NCI-H1694 (cell line): ENCODE data around the gene AK8.

Experiments
- DNase-seq: peaks from one replicate; lab custom pipeline; 2025; lab: John Stamatoyannopoulos, UW

Gene AK8

DNA sequence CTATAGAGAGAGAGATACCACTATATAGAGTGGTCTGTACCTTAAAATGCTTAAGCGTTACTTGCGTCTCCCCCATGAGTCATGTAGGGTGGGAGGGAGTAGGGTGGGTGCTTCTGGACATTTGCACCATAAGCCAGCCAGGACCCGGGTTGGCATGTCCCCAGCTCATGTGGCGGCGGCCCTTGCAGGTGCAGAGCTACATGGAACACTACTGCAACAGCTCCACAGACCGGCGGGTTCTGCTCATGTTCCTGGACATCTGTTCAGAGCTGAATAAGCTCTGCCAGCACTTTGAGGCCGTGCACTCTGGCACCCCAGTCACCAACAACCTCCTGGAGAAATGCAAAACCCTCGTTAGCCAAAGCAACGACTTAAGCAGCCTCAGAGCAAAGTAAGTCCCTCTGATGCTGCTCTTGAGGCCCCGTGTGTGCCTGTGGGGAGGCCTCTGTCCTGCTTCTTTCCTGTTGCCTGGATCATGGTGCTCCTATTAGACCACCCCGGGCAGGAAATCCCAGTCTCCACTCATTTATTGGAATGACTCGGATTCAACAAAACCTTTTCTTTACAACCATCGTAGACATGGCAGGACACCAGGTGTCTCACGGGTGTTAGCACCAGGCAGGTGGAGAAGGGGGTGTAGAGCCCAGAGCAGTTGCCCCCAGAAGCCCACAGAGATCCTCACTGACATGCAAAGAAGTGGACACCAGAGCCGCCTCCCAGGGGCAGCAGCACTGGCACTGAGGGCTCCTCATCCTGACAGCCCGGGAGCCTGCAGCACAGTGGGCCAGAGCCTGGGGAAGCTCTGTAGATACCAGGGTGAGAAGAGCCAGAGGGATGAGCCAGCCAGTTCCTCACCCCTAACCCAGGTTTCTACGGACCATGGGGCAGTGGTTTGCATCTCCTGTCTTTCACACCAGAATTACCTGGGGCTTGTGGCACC is 9.4 kb upstream of the AK8 start:
- DNase-seq = no peak

DNA sequence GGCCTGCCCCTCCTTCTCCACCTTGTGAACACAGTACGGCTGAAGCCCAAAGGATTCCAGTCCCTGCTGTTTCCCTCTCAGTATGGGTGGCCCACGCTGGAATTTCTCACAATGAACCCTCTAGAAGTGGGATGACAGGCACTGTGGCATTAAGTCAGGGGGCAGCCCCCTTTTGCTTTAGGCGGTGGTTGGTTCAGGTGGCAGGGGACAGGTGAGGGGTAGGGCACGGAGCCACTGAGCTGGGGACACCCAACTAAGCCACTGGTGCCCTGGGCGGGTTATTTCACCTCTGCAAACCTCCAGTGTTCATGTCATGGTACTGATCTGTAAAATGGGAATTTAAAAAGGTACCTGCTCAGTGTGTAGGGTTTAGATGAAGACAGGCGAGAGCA is 8.2 kb upstream of the AK8 start:
- no peak for DNase-seq

DNA sequence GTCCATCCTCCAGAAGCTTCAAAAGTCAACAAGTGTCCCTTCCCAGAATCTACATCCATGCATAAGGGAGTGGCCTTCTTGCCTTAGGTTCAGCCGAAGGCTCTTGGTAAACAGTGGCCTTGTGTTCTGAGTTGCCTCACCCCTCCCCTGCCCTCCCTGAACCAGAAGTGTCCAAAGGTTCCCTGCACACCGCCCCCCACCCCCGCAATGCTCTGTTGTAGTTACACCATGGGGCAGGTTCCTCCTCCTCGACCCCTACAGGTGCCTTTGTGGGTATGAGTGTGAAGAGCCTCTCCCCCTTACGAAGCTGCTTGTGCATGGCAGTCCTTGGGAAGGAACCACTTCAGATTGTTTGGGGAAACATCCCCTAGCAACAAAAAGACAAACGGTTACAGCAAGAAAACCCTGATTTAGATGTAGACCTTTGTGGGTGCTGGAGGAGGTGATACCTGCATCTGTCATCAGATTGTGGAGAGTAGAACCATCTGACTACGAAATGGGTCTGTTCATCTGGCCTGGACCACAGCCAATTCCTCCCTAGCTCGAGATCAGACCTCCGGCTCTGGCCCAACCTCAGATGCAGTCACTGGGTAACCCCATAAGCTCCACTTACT is 7.7 kb upstream of the AK8 start:
- DNase-seq = no peak

DNA sequence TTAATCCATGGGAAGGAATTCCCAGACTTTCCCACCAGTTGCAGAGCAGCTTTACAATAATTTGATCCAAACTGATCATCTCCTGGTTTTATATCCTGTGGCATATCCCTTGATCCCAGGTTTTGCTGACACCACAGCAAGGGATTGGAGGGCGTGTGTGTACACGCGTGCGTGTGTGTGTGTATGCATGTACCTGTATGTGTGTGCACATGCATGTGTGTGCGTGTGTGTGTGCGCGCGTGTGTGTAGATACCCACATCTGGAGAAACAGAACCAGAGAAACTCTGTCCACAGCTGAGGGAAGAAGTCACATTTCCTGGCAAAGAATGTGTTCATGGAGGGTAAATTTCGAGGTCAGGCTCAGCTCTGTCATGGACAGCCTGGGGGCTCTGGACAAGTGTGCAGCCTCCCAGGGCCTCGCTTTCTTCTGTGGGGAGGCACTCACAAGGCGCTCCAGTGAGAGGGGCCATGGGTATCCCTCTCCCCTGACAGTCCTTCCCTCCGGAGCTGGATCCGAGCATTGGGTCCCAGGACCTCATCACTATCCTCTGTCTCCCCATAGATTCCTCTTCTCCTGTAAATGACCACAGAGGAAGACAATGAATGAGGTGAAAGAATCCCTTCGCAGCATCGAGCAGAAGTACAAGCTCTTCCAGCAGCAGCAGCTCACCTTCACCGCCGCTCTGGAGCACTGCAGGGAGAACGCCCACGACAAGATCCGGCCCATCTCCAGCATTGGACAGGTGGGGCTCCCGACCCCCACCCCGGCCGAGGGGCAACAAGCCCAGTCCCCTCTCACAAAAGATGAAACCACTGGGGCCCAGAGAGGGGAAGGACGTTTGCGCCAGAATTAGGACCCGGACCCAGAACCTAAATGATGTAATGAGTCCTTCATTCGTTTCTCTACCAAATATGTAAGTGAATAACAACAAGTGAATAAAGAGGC is 5.5 kb upstream of the AK8 start:
- no peak for DNase-seq

DNA sequence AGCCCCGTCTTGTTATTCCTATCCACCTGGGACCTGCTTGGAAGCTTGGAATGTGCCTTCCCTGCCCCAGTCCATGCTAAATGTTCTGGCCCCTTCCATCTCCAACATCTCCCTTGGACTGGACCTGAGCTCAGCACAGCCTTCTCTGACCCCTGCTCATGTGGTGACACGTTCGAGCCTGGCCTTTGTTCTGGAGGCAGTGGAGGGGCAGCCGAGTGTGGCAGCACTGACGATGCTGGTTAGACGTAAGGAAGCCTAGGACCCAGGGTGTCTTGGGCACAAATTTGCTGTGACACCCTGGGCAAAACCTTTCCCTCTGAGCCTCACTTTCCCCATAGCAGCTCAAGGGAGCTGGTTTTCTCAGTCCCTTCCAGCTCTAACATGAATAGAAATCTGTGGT is 4.5 kb upstream of the AK8 start:
- no peak for DNase-seq

DNA sequence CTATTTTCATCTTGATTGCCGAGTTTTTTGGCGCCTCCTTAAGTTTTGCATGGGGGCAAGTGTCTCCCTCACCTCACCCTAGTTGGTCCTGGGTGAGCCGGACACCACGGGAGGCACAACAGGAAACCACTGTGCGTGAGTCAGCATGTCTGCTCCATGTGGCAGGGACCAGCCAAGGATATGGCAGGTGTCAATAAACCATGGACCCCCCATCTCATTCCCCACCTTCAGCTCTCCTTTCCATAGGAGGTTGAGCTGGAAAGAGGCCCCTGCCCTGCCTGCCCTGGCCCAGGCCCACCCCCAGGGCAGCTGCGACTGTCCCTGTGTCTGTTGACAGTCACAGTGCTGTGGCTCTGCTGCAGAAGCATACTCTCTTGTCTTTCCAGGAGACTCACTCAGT is 3.7 kb upstream of the AK8 start:
- no peak for DNase-seq

GRCh38 chr9:132880324-132880661 is 2.2 kb upstream of the AK8 start:
- DNase-seq = no peak

- no peak for DNase-seq
Observed at GRCh38 chr9:132879457-132880323, 1.6 kb upstream of the AK8 start.

GRCh38 chr9:132878695-132879456 is 792 bp upstream of the AK8 start, which contains the start of gene SPACA9:
Gene SPACA9 (plus strand): TSS chr9:132878898. CDS start chr9:132883948, 5,050 bp downstream.
- DNase-seq = no peak

DNA sequence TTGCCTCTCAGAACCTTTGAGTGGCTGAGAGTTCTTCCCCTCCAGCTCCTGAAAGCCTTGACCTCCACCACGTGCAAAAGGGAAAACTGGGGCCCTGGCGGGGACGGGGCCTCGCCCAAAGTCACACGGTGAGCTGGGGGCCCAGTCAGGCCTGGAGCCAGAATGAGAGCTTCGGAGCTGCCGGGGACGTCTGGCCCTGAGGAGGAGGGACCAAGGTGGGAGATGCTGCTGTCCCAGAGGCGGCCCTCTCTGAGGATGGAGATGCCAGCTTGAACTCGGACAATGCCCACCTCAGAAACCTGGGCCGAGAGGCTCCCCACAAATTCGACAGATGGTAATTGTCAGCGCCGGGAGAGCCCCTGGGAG is 643 bp downstream of the AK8 start:
- DNase-seq = no peak

GRCh38 chr9:132876849-132877248 is 1.2 kb downstream of the AK8 start:
- DNase-seq = no peak

GRCh38 chr9:132875159-132875558 is 2.9 kb downstream of the AK8 start:
- no peak for DNase-seq

- no peak for DNase-seq
Observed at GRCh38 chr9:132873403-132873802, 4.7 kb downstream of the AK8 start.

- DNase-seq = no peak
Observed at GRCh38 chr9:132869266-132869665, 8.8 kb downstream of the AK8 start.

DNA sequence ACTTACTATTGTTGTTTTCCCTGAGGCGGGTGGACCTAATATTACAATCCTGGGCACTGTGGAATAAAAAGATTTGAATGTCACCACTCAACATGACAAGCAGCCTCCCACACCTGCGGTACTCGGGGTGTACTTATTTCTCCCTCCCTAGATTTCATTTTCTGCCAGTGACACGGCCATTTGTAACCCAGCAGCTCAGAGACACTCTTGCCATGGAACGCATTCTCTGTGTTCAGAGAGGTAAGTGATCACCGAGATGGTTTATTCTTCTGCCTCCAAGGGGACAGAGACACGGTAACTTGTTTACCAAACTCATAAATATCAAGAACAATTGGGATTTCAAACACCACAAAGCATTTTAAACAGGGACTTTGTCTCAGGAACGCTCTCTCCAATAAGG is 11.2 kb downstream of the AK8 start:
- no peak for DNase-seq

- no peak for DNase-seq
Observed at GRCh38 chr9:132864691-132865090, 13.4 kb downstream of the AK8 start.

GRCh38 chr9:132864277-132864676 is 13.8 kb downstream of the AK8 start:
- DNase-seq = no peak

DNA sequence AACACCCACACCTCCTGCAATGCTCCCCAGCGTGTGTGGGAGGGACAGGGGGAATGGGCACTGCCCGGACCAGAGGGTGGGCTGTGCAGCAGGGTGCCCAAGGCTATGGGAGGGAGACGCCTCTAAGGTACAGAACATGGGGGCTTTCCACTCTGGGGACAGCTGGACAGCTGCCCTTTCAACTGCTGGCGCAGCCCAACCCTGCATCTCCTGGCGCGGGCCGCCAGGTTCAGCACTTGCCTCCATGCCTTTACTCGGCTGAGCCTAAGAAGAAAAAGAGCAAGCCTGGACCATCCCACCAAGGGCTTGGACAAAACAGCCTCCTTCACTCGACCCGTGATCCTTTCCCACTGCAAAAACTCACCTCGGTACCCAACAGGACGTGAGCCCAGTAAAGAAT is 15.0 kb downstream of the AK8 start:
- no peak for DNase-seq

GRCh38 chr9:132862533-132862932 is 15.6 kb downstream of the AK8 start:
- DNase-seq = no peak

- no peak for DNase-seq
Observed at GRCh38 chr9:132861666-132862065, 16.4 kb downstream of the AK8 start.

GRCh38 chr9:132858751-132859150 is 19.3 kb downstream of the AK8 start:
- no peak for DNase-seq
